ENCODE measurements around the gene FLYWCH1. TPM values are rescaled to one million over a fixed set of nuclear protein-coding genes. Genes with fewer than 3 reads are reported as not detected.
A peak's percentile ranks its signal among the peaks of the same experiment; 100 is the strongest.

The FLYWCH1 gene
- polyA plus RNA-seq, 3 donors: 5.0 to 42.7 (median 7.1) TPM

DNA sequence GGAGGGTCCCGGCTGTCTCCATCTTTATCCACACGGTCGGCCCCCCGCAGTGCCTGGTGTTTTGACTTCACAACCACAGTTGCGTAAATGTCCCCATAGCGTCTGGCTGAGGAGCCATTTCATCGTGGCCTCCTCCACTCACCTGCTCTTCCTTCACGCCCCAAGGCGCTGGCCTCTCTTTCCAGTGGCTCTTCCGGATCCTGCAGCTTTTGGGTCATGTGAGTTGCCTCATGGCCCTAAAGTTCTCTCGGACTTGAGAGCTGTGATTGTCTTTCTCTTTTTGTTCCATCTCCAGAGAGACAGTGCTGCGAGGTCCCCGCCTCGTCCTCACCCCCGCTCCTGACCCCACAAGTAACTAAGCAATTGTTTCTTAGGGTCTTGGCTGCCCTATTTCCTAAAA is 22.7 kb downstream of the FLYWCH1 start:
- intact Hi-C loops (cut with micrococcal nuclease): loop anchor here in 1 of 2 donors (1.0 kb wide), 1 partner anchor 12 kb away; no protein-coding TSS in a partner anchor
- 87% methylated on average over 15 of the region's 15 CpGs for WGBS (ENCODE audit: insufficient coverage)
- no peak overlapping the region for H3K4me2 ChIP-seq (replicated peaks; ENCODE audit: extremely low read depth, low read length, poor library complexity, severe bottlenecking)
- no peak for DNase-seq
- TF ChIP-seq, protein P1, sequence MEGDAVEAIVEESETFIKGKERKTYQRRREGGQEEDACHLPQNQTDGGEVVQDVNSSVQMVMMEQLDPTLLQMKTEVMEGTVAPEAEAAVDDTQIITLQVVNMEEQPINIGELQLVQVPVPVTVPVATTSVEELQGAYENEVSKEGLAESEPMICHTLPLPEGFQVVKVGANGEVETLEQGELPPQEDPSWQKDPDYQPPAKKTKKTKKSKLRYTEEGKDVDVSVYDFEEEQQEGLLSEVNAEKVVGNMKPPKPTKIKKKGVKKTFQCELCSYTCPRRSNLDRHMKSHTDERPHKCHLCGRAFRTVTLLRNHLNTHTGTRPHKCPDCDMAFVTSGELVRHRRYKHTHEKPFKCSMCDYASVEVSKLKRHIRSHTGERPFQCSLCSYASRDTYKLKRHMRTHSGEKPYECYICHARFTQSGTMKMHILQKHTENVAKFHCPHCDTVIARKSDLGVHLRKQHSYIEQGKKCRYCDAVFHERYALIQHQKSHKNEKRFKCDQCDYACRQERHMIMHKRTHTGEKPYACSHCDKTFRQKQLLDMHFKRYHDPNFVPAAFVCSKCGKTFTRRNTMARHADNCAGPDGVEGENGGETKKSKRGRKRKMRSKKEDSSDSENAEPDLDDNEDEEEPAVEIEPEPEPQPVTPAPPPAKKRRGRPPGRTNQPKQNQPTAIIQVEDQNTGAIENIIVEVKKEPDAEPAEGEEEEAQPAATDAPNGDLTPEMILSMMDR (IDR thresholded peaks at IDR 0.05): no peak
- no peak overlapping the region for H3K27ac ChIP-seq (ENCODE audit: low read depth in 1 of 2, low read length in 2 of 2)
- H3K27me3 ChIP-seq (ENCODE audit: control insufficient read depth in 2 of 2, insufficient read depth in 2 of 2, low read length in 2 of 2): no peaks in the 10 kb centered on the region
- peak overlapping the region in 1 of 7 donors; percentile 20 for H3K27ac Mint-ChIP-seq
- H3K36me3 Mint-ChIP-seq: peaks cover 45 to 79% of the 10 kb centered on the region in 2 donors
- H3K9me3 Mint-ChIP-seq: peaks cover 0 to 1% (median 0%) of the 10 kb centered on the region in 7 donors
- H3K79me2 ChIP-seq (ENCODE audit: insufficient read depth, low read length): no peaks in the 10 kb centered on the region
- no peaks in the 10 kb centered on the region for H3K4me1 ChIP-seq (ENCODE audit: control insufficient read depth in 1 of 2, insufficient read depth in 2 of 2, low read length in 2 of 2)
- no peaks in the 10 kb centered on the region for H3K4me1 Mint-ChIP-seq
- H2AFZ ChIP-seq (ENCODE audit: insufficient read depth, low read depth, low read length, poor library complexity, severe bottlenecking): no peak overlapping the region
- no peaks in the 10 kb centered on the region for H3K9me3 ChIP-seq (replicated peaks in 1 of 2; ENCODE audit: control insufficient read depth in 1 of 2, insufficient read depth in 1 of 2, low read length in 2 of 2)
- peaks cover 0 to 2% (median 0%) of the 10 kb centered on the region in 3 donors for H3K27me3 Mint-ChIP-seq (ENCODE audit: low read depth in 3 of 3)
- no peak overlapping the region for H3K4me3 Mint-ChIP-seq
- H3K36me3 ChIP-seq (replicated peaks in 1 of 2; ENCODE audit: control insufficient read depth in 1 of 2, insufficient read depth in 2 of 2, low read length in 2 of 2): peaks cover 49 to 82% of the 10 kb centered on the region in 2 donors
- H3K9ac ChIP-seq (ENCODE audit: insufficient read depth, low read length, poor library complexity, severe bottlenecking): no peak overlapping the region
- H3K4me3 ChIP-seq (replicated peaks in 1 of 3; ENCODE audit: low read depth in 2 of 3, low read length in 3 of 3): no peak overlapping the region
- no peaks in the 10 kb centered on the region for H4K20me1 ChIP-seq (ENCODE audit: insufficient read depth, low read length)

DNA sequence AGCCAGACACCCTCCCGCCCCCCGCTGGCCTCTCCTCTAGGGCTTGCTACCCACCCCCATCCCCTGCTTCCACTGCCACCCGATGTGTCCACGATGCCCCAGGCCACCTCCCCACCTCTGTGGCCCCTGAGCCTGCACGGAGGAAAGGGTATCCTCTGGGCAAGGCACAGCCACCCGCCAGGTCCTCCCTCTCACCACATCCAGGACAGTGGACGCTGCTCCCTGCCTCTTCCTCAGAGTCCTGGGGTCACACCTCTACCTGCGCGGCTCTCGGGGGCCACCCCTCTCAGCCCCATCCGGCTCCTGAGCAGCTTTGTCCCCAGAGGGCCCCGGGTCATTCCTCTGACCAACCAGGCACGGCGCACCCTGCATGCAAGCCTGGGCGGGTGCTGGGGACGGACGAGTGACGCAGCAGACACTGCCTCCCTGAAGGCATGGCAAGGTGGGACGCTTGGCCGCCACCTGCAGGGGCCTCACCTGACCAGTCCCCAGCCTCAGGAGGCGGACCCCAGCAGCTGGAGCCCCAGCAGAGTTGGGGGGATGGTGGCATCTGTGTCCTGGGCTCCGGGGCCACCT is 24.8 kb downstream of the FLYWCH1 start:
- WGBS (ENCODE audit: insufficient coverage): 96% methylated on average over 17 of the region's 22 CpGs
- TF ChIP-seq, protein P1 (IDR thresholded peaks at IDR 0.05): no peak
- Mint-ChIP-seq H3K27me3 (ENCODE audit: low read depth in 3 of 3) (peaks cover 0 to 2% (median 0%) of the 10 kb centered on the region in 3 donors), H3K27ac (no peak overlapping the region), H3K4me1 (no peaks in the 10 kb centered on the region), H3K36me3 (peaks cover 57 to 86% of the 10 kb centered on the region in 2 donors), H3K4me3 (no peak overlapping the region), H3K9me3 (no peaks in the 10 kb centered on the region)
- Histone ChIP-seq H3K4me3 (replicated peaks in 1 of 3; ENCODE audit: low read depth in 2 of 3, low read length in 3 of 3) (no peak overlapping the region), H3K27ac (ENCODE audit: low read depth in 1 of 2, low read length in 2 of 2) (no peak overlapping the region), H4K20me1 (ENCODE audit: insufficient read depth, low read length) (no peaks in the 10 kb centered on the region), H3K27me3 (ENCODE audit: control insufficient read depth in 2 of 2, insufficient read depth in 2 of 2, low read length in 2 of 2) (no peaks in the 10 kb centered on the region), H3K36me3 (replicated peaks in 1 of 2; ENCODE audit: control insufficient read depth in 1 of 2, insufficient read depth in 2 of 2, low read length in 2 of 2) (peaks cover 52 to 84% of the 10 kb centered on the region in 2 donors), H3K4me1 (ENCODE audit: control insufficient read depth in 1 of 2, insufficient read depth in 2 of 2, low read length in 2 of 2) (no peaks in the 10 kb centered on the region), H3K79me2 (ENCODE audit: insufficient read depth, low read length) (no peaks in the 10 kb centered on the region), H3K9me3 (replicated peaks in 1 of 2; ENCODE audit: control insufficient read depth in 1 of 2, insufficient read depth in 1 of 2, low read length in 2 of 2) (no peaks in the 10 kb centered on the region), H3K4me2 (replicated peaks; ENCODE audit: extremely low read depth, low read length, poor library complexity, severe bottlenecking) (no peak overlapping the region), H3K9ac (ENCODE audit: insufficient read depth, low read length, poor library complexity, severe bottlenecking) (no peak overlapping the region), H2AFZ (ENCODE audit: insufficient read depth, low read depth, low read length, poor library complexity, severe bottlenecking) (no peak overlapping the region)
- intact Hi-C loops (cut with micrococcal nuclease): no loop called here
- peak in 1 of 3 donors; percentile 4 for DNase-seq

Data from CD14-positive monocyte (primary cell).